NCI-H69 (cell line): ENCODE results near the gene NSMCE3.
"Not testable (repeated sequence)": the region's sequence is repeated elsewhere in the genome, so short reads cannot be mapped to it uniquely, and the experiment has no call there.

Experiments
- DNase-seq: peaks from one replicate; lab custom pipeline; 2025; lab: John Stamatoyannopoulos, UW

Gene NSMCE3

DNA sequence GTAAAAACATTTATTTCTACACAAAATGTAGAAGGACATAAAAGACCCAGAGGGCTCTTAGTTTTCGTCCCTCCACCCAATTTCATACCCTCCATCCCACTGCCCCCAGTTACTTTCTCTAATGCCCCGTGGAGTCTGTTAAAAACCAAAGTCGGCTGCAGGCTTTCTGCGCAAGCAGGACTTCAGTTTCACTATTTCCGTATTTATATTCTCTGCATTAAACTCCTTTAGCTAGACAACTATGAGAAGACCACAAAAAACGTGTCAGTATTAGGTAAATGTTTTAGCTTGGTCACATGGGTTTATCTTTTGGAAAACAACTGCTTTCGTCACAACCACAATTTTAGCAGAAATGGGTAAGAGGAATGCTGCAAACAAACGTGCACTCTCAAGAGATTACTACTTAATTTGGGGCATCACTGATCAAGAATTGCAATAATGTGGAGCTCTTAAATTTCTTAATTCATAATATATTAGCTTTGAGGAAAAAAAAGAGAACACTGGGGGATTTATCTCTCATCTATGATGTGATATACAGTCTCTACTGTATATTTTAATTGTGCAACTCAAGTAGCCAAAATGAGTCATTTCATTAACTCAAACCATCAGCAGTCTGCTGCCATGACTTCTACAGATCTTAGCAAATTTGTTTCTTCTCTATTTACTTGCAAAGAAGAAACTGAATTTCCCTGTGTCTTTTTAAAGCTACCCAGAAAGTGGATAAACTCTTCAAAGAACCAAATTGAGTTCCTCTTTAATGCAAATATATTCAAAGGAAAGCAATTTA lies 740 bp upstream of the NSMCE3 start:
- peak; percentile 43 for DNase-seq

GRCh38 chr15:29268706-29269484 lies 727 bp downstream of the NSMCE3 start:
- peak; percentile 69 for DNase-seq

GRCh38 chr15:29266052-29266582 lies 3.5 kb downstream of the NSMCE3 start:
- peak; percentile 17 for DNase-seq

GRCh38 chr15:29263289-29263688 lies 6.3 kb downstream of the NSMCE3 start:
- DNase-seq, result no peak

DNA sequence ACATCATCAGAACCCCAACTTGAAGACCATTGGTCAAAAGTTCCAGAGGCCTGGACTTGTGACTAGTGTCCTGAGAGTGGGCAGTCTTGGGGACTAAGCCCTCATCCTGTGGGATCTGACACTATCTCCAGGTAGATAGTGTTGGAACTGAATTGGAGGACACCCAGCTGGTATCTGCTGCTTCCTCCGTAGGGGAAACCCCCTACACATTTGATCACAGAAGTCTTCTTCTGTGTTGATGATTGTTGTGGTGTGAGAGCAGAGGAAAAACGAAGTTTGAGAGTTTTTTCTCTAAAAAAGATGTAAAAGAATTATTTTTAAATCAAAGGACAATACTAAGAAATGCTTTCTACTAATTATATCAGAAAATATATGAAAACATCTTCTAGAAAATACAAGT lies 6.9 kb downstream of the NSMCE3 start:
- DNase-seq, result no peak

- DNase-seq, result no peak
These were observed 8.7 kb downstream of the NSMCE3 start for GRCh38 chr15:29260896-29261295.

GRCh38 chr15:29259233-29259632 lies 10.4 kb downstream of the NSMCE3 start:
- DNase-seq, result no peak

GRCh38 chr15:29252234-29252633 lies 17.4 kb downstream of the NSMCE3 start:
- no peak for DNase-seq

- DNase-seq, result no peak
These were observed 25.1 kb downstream of the NSMCE3 start for GRCh38 chr15:29244544-29244943.

DNA sequence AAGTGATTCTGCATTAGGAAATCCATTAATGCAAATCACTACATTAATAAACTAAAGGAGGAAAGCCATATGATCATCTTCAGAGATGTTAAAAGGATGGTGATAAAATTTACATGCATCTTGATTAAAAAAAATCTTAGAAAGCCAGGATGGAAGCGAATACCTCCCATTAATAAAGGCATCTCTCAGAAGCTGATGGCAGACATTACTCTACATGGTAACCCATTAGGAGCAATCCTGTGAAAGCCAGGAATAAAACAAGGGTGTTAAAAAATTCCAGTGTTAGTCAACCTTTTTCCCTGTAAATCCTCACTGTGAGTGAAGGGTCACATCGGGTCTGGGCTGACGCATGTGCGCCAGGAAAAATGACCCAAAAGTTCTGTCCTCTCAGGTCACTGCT lies 25.5 kb downstream of the NSMCE3 start:
- DNase-seq, result no peak

- no peak for DNase-seq
These were observed 27.0 kb downstream of the NSMCE3 start for GRCh38 chr15:29242456-29243242.

- DNase-seq, result peak; percentile 8
These were observed 28.4 kb downstream of the NSMCE3 start for GRCh38 chr15:29241207-29241606.

GRCh38 chr15:29239395-29239794 lies 30.2 kb downstream of the NSMCE3 start:
- peak; percentile 30 for DNase-seq

- no peak for DNase-seq
These were observed 36.1 kb downstream of the NSMCE3 start for GRCh38 chr15:29233566-29233965.

DNA sequence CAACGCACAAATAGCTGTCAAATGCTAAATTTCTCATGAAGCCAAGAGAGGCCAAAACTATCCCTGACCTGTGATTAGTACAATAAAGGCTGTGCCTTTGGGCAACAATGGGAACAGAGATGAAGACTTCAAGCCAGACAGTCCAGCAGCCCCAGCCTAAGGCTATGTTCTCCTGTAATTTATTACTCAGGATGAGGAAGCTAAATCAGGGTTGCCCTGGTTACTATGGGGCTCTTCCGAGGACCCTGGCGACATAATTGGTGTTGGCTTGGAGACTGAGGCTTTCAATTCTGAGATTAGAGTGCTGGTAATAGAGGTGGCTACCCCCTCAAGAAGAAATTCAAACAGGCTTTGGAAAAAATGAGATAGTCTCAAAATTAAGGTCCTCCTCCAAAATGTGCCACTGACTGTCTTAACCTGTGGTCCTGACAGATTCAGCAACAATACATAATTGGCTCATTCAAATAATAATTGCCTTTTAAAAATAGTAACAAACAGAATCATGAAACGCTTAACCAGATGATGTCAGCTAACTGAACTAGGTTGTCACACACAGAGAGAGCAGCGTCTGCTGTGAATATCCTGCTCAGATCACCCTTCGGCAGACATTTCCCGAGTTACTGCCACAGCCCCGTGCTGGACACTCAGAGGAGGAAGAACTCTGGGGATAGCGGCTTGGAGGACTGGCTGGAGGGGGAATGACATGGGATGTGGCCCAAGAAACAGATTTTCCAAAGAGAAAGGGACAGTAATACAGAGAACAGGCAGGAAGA lies 43.0 kb downstream of the NSMCE3 start:
- DNase-seq, result peak; percentile 98

GRCh38 chr15:29225534-29226234 lies 43.9 kb downstream of the NSMCE3 start:
- DNase-seq, result peak; percentile 92

- not testable (repeated sequence) for DNase-seq
These were observed 44.6 kb downstream of the NSMCE3 start for GRCh38 chr15:29224987-29225363.

- not testable (repeated sequence) for DNase-seq
These were observed 45.2 kb downstream of the NSMCE3 start for GRCh38 chr15:29224235-29224986.

GRCh38 chr15:29223640-29224039 lies 46.0 kb downstream of the NSMCE3 start:
- DNase-seq, result no peak
